Measurements from ENCODE around the gene APBB2.

Gene APBB2

DNA sequence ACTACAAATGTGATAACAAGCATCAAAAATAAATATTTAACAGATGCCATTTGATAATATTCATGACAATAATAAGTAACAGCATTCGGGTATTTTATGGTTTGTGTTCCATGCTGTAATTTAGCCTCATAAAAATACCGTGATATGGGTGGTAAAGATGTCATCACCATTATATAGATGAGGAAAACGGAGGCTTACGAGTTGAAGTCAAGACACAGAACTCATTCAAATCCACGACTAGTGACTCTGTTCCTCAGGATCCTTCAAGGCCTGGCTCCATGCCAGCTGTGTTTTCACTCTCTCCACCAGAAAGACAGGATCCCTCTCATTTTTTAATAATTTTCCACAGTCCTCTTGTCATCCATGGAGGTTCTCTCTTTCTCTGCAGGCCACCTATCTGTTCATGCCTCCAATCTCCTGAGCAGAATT is 94.5 kb downstream of the APBB2 start:
- CTCF ChIA-PET = interaction anchor here (0.6 kb wide), 1 partner anchor 13 kb away, joined by 3 read pairs; no protein-coding TSS in a partner anchor
- no peak for DNase-seq (ENCODE audit: extremely low spot score)
- POLR2A ChIA-PET = no interaction called here
- TF ChIP-seq, protein P1, sequence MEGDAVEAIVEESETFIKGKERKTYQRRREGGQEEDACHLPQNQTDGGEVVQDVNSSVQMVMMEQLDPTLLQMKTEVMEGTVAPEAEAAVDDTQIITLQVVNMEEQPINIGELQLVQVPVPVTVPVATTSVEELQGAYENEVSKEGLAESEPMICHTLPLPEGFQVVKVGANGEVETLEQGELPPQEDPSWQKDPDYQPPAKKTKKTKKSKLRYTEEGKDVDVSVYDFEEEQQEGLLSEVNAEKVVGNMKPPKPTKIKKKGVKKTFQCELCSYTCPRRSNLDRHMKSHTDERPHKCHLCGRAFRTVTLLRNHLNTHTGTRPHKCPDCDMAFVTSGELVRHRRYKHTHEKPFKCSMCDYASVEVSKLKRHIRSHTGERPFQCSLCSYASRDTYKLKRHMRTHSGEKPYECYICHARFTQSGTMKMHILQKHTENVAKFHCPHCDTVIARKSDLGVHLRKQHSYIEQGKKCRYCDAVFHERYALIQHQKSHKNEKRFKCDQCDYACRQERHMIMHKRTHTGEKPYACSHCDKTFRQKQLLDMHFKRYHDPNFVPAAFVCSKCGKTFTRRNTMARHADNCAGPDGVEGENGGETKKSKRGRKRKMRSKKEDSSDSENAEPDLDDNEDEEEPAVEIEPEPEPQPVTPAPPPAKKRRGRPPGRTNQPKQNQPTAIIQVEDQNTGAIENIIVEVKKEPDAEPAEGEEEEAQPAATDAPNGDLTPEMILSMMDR (IDR thresholded peaks at IDR 0.05; ENCODE audit: control extremely low read depth, extremely low read depth, low read depth, missing control alignments) = no peak

DNA sequence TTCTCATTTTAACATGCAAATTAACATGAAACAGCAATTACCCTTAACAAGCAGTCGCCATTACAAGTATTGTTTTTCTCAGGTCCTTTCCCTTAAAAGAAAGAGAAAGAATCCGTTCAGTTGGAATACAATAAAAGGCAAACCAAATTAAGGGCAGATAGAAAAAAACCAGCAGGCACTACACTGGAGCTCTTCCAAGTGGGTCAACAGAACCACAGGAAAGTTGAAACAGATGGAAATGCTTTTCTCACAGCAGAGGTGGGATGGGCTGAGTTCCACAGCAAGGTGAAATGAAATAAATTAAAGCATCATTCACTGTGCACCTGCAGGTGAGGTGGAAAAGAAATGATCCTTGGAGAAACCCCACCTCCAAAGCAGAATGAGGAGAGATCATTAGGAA is 102.6 kb downstream of the APBB2 start:
- POLR2A ChIA-PET = no interaction called here
- no peak for DNase-seq (ENCODE audit: extremely low spot score)
- TF ChIP-seq, protein P1 (IDR thresholded peaks at IDR 0.05; ENCODE audit: control extremely low read depth, extremely low read depth, low read depth, missing control alignments) = no peak
- CTCF ChIA-PET = no interaction called here

DNA sequence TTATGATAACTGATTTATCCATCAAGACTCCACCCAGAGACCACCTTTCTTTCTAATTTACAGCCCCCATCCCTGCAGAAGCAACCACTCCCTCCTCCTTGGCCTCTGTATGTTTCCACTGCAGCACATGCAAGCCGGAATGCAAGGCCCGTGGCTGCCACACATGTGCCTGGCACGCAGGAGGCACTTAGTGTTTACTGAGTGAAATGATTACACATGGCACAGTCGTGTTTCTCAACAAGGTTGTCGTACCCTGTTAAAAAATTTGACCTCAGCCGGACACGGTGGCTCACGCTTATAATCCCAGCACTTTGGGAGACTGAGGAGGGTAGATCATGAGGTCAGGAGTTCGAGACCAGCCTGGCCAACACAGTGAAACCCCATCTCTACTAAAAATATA is 104.3 kb downstream of the APBB2 start:
- TF ChIP-seq, protein P1 (IDR thresholded peaks at IDR 0.05; ENCODE audit: control extremely low read depth, extremely low read depth, low read depth, missing control alignments) = no peak
- ChIA-PET CTCF (no interaction called here), POLR2A (no interaction called here)
- DNase-seq (ENCODE audit: extremely low spot score) = no peak

DNA sequence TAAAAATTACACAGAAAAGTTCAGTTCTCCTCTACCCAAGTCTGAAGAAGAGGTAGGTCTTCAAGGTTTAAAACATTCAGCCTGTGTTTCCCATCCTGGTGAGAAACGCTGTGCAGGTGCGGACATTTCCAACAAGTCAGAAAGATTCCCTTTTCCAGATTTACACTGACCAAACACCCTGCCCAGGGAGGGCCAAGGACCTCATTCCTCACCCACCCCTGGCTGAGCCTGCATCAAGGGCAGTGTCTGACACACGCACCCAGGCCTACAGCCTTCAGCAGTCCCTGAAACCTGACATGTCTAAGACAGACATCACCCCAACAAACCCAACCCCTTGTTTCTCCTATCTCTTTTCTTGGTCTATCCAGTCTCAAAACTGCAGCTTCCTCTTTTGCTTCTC is 105.9 kb downstream of the APBB2 start:
- ChIA-PET CTCF (no interaction called here), POLR2A (no interaction called here)
- no peak for DNase-seq (ENCODE audit: extremely low spot score)
- TF ChIP-seq, protein P1 (IDR thresholded peaks at IDR 0.05; ENCODE audit: control extremely low read depth, extremely low read depth, low read depth, missing control alignments) = no peak

DNA sequence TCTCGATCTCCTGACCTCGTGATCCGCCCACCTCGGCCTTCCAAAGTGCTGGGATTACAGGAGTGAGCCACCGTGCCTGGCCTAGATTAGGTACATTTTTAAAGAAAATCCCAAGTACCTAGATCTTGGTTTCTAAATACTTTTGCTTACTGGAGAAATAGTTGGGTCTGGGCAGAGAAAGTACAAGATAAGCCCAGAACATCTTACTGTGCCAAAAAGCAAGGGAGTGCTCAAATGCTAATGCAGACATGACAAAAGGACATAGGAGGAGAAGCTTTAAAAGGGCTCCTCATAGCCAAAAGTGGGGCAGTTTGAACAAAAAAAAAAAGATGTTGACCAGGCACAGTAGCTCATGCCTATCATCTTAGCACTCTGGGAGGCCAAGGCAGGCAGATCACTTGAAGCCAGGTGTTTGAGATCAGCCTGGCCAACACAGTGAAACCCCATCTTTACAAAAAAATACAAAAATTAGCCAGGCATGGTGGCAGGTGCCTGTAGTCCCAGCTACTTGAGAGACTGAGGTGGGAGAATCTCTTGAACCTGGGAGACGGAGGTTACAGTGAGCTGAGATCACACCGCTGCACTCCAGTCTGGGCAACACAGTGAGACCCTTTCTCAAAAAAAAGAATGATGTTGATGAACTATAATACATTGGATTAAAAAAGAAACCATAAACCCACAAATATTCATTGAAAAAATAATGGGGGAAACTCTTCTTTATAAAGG is 107.5 kb downstream of the APBB2 start:
- POLR2A ChIA-PET = no interaction called here
- CTCF ChIA-PET = interaction anchor here (1.5 kb wide), 1 partner anchor 13 kb away, joined by 3 read pairs; no protein-coding TSS in a partner anchor
- no peak for DNase-seq (ENCODE audit: extremely low spot score)
- TF ChIP-seq, protein P1 (IDR thresholded peaks at IDR 0.05; ENCODE audit: control extremely low read depth, extremely low read depth, low read depth, missing control alignments) = no peak

DNA sequence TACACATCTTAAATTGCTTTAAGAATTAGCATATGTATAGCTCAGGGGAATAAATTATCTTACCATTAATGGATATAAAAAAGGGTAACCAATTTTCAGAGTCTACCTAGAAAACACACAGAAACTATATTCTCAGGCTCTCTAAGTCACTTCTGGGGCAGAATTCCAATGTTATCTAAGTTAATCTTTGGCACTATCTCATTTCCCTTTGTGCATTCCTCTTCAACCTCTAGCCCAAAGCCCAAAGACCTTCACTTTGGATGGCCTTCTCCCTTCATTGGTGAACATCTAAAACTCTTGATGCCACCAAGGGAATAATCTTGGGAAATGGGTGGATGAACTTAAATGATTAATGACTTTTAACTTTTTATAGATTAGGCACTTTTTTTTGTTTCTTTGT is 108.3 kb downstream of the APBB2 start:
- POLR2A ChIA-PET = no interaction called here

More for the DNA sequence above, 108.3 kb downstream of the APBB2 start:
- CTCF ChIA-PET = no interaction called here
- no peak for DNase-seq (ENCODE audit: extremely low spot score)
- TF ChIP-seq, protein P1 (IDR thresholded peaks at IDR 0.05; ENCODE audit: control extremely low read depth, extremely low read depth, low read depth, missing control alignments) = no peak

Measured in GM10248 (cell line).